ENCODE results near the gene FADS2.

Gene FADS2

GRCh38 chr11:61886643-61887042 is 58.5 kb downstream of the FADS2 start:
- Histone ChIP-seq H3K4me2 (ENCODE audit: low read length) (no peak overlapping the region), H3K9me3 (ENCODE audit: insufficient read depth, low read length) (no peaks in the 10 kb centered on the region)

DNA sequence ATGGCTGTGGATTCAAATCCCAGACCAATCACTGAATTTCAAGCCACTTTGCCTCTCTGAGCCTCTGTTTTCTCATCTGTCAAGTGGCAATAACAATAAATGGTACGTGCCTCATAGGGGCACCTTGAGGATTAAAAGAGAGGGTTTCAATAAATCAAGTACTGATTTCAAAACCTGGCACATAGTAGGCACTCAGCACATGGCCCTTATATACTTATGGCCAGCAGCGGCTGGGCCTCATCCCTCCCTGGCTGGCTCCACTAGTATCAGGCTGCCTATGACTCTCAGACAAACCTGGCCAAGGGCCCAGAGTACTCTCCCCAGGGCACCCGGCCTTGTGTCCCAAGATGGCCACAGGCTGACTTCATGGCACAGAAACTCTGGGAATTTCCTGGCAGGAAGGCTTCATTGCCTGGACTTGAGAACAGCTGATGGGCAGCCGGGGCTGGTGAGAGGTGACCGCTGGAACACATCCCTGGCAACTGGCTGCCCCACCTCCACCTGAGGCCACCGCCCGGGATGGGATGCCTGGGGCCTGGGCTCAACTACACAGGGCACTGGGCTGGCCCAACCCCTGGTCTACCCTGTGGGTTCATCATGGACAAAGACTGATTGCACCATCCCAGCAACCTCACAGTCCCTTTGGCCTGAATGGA is 59.9 kb downstream of the FADS2 start:
- H3K36me3 ChIP-seq (replicated peaks; ENCODE audit: low read depth, low read length) = no peaks in the 10 kb centered on the region
- H3K4me3 ChIP-seq (ENCODE audit: low read length) = no peak overlapping the region
- no peak overlapping the region for H2AFZ ChIP-seq (ENCODE audit: low read depth, low read length)
- H3K9ac ChIP-seq (ENCODE audit: low read length) = no peak overlapping the region
- no peaks in the 10 kb centered on the region for H4K20me1 ChIP-seq (ENCODE audit: insufficient read depth, low read length)
- no peaks in the 10 kb centered on the region for H3K9me3 ChIP-seq (ENCODE audit: insufficient read depth, low read length)
- peaks cover 8% of the 10 kb centered on the region; the same call in 1 of the 2 replicates for H3K27me3 ChIP-seq (ENCODE audit: low read depth, low read length)
- no peaks in the 10 kb centered on the region for H3K79me2 ChIP-seq (ENCODE audit: low read length)
- H3K27ac ChIP-seq (ENCODE audit: low read length) = no peak overlapping the region
- TF ChIP-seq, protein P1, sequence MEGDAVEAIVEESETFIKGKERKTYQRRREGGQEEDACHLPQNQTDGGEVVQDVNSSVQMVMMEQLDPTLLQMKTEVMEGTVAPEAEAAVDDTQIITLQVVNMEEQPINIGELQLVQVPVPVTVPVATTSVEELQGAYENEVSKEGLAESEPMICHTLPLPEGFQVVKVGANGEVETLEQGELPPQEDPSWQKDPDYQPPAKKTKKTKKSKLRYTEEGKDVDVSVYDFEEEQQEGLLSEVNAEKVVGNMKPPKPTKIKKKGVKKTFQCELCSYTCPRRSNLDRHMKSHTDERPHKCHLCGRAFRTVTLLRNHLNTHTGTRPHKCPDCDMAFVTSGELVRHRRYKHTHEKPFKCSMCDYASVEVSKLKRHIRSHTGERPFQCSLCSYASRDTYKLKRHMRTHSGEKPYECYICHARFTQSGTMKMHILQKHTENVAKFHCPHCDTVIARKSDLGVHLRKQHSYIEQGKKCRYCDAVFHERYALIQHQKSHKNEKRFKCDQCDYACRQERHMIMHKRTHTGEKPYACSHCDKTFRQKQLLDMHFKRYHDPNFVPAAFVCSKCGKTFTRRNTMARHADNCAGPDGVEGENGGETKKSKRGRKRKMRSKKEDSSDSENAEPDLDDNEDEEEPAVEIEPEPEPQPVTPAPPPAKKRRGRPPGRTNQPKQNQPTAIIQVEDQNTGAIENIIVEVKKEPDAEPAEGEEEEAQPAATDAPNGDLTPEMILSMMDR (IDR thresholded peaks at IDR 0.05; ENCODE audit: low read depth, low read length) = no peak
- no peak for TF ChIP-seq EZH2phosphoT487 (IDR thresholded peaks at IDR 0.05; ENCODE audit: low read depth)
- H3K4me1 ChIP-seq (ENCODE audit: low read length) = peaks cover 11% of the 10 kb centered on the region
- H3K4me2 ChIP-seq (ENCODE audit: low read length) = no peak overlapping the region

More at GRCh38 chr11:61886643-61887042, 58.5 kb downstream of the FADS2 start:
- Histone ChIP-seq H4K20me1 (ENCODE audit: insufficient read depth, low read length) (no peaks in the 10 kb centered on the region), H3K36me3 (replicated peaks; ENCODE audit: low read depth, low read length) (no peaks in the 10 kb centered on the region), H3K27ac (ENCODE audit: low read length) (no peak overlapping the region), H3K27me3 (ENCODE audit: low read depth, low read length) (0 out of 2 replicates have a peak, but pooled peaks cover 7% of the 10 kb centered on the region), H2AFZ (ENCODE audit: low read depth, low read length) (no peak overlapping the region), H3K4me3 (ENCODE audit: low read length) (no peak overlapping the region), H3K4me1 (ENCODE audit: low read length) (peaks cover 7% of the 10 kb centered on the region), H3K79me2 (ENCODE audit: low read length) (no peaks in the 10 kb centered on the region), H3K9ac (ENCODE audit: low read length) (no peak overlapping the region)
- TF ChIP-seq, protein P1 (IDR thresholded peaks at IDR 0.05; ENCODE audit: low read depth, low read length) = no peak
- no peak for TF ChIP-seq EZH2phosphoT487 (IDR thresholded peaks at IDR 0.05; ENCODE audit: low read depth)

DNA sequence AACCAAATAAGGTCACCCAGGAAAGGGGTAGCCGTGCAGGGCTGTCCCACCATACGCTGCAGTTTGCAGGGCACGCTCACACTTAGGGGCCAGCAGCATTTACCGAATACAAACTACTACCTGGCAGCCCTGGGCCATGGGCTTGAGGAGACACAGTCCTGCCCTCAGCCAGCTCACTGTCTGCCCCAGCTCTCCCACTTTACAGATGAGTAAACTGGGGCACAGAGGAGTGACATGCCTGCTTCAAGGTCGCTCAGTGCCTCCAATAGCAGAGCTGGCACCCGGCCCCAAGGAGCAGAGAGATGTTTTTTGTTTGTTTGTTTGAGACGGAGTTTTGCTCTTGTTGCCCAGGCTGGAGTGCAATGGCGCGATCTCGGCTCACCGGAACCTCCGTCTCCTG is 60.5 kb downstream of the FADS2 start:
- no peak overlapping the region for H3K4me2 ChIP-seq (ENCODE audit: low read length)
- H3K9me3 ChIP-seq (ENCODE audit: insufficient read depth, low read length) = no peaks in the 10 kb centered on the region
- H4K20me1 ChIP-seq (ENCODE audit: insufficient read depth, low read length) = no peaks in the 10 kb centered on the region
- no peak overlapping the region for H3K27ac ChIP-seq (ENCODE audit: low read length)
- H3K4me3 ChIP-seq (ENCODE audit: low read length) = no peak overlapping the region
- TF ChIP-seq, protein P1 (IDR thresholded peaks at IDR 0.05; ENCODE audit: low read depth, low read length) = no peak
- no peak for TF ChIP-seq EZH2phosphoT487 (IDR thresholded peaks at IDR 0.05; ENCODE audit: low read depth)
- H3K4me1 ChIP-seq (ENCODE audit: low read length) = peaks cover 11% of the 10 kb centered on the region
- peaks cover 12% of the 10 kb centered on the region; the same call in 1 of the 2 replicates for H3K27me3 ChIP-seq (ENCODE audit: low read depth, low read length)
- H3K79me2 ChIP-seq (ENCODE audit: low read length) = no peaks in the 10 kb centered on the region
- no peak overlapping the region for H3K9ac ChIP-seq (ENCODE audit: low read length)
- H2AFZ ChIP-seq (ENCODE audit: low read depth, low read length) = no peak overlapping the region
- H3K36me3 ChIP-seq (replicated peaks; ENCODE audit: low read depth, low read length) = no peaks in the 10 kb centered on the region

GRCh38 chr11:61889831-61890230 is 61.7 kb downstream of the FADS2 start:
- Histone ChIP-seq H3K9me3 (ENCODE audit: insufficient read depth, low read length) (no peaks in the 10 kb centered on the region), H2AFZ (ENCODE audit: low read depth, low read length) (no peak overlapping the region), H3K27me3 (ENCODE audit: low read depth, low read length) (peaks cover 12% of the 10 kb centered on the region; the same call in 1 of the 2 replicates), H3K9ac (ENCODE audit: low read length) (no peak overlapping the region), H3K4me3 (ENCODE audit: low read length) (peak overlapping the region; percentile 89; the same call in 1 of the 2 replicates), H3K36me3 (replicated peaks; ENCODE audit: low read depth, low read length) (no peaks in the 10 kb centered on the region), H3K79me2 (ENCODE audit: low read length) (no peaks in the 10 kb centered on the region), H3K4me1 (ENCODE audit: low read length) (peaks cover 11% of the 10 kb centered on the region), H3K27ac (ENCODE audit: low read length) (no peak overlapping the region), H4K20me1 (ENCODE audit: insufficient read depth, low read length) (no peaks in the 10 kb centered on the region), H3K4me2 (ENCODE audit: low read length) (peak overlapping the region; percentile 95; the same call in 1 of the 2 replicates)
- TF ChIP-seq, protein P1 (IDR thresholded peaks at IDR 0.05; ENCODE audit: low read depth, low read length) = no peak

Data from OCI-LY3 (cell line).